ENCODE measurements around the gene MPND. TPM values are rescaled to one million over a fixed set of nuclear protein-coding genes. Genes with fewer than 3 reads are reported as not detected.
A peak's percentile ranks its signal among the peaks of the same experiment; 100 is the strongest.

Gene MPND
- total RNA-seq, 6 experiments from 2014 or later, result 6.4 to 21.7 (median 19.6) TPM

DNA sequence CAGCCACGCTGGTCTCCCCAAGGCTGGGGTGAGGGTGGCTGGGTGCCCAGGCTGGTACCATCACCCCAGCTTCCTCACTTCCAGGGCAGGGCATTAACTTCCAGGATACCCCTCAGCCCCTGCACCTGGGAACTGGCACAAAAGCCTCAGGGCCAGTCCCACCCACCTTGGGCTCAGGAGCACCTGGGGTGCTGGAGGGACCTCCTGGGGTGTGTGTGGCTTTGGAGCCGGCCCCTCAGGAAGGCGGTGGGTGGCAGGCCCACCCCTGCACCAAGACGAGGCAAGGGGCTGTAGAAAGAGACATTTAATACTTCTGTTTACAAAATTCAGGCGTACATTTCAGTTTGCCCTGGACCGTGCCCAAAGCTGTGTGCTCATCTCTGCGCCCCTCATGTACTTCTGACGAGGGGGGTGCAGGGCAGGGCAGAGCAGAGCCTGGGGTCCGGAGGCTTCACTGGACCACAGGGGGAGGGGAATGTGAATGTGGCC is 16.8 kb downstream of the MPND start:
- intact Hi-C loops (cut with DNase I), result loop anchor here in 1 of 2 donors (5.0 kb wide), 1 partner anchor 93 kb away; no protein-coding TSS in a partner anchor
- 49% methylated on average over 5 of the region's 9 CpGs for WGBS (ENCODE audit: insufficient coverage, low coverage, low lambda C conversion rate, missing lambda C conversion rate)
- Histone ChIP-seq H3K27me3 (no peaks in the 10 kb centered on the region), H3K4me1 (no peaks in the 10 kb centered on the region), H3K27ac (no peak overlapping the region), H3K36me3 (peaks cover 0 to 50% (median 17%) of the 10 kb centered on the region in 4 donors), H3K4me3 (no peak overlapping the region), H3K9me3 (no peaks in the 10 kb centered on the region)
- no peak for DNase-seq
- no peak for TF ChIP-seq POLR2A (IDR thresholded peaks at IDR 0.05)
- TF ChIP-seq, protein P1, sequence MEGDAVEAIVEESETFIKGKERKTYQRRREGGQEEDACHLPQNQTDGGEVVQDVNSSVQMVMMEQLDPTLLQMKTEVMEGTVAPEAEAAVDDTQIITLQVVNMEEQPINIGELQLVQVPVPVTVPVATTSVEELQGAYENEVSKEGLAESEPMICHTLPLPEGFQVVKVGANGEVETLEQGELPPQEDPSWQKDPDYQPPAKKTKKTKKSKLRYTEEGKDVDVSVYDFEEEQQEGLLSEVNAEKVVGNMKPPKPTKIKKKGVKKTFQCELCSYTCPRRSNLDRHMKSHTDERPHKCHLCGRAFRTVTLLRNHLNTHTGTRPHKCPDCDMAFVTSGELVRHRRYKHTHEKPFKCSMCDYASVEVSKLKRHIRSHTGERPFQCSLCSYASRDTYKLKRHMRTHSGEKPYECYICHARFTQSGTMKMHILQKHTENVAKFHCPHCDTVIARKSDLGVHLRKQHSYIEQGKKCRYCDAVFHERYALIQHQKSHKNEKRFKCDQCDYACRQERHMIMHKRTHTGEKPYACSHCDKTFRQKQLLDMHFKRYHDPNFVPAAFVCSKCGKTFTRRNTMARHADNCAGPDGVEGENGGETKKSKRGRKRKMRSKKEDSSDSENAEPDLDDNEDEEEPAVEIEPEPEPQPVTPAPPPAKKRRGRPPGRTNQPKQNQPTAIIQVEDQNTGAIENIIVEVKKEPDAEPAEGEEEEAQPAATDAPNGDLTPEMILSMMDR (IDR thresholded peaks at IDR 0.05), result no peak
- no peak for ATAC-seq

DNA sequence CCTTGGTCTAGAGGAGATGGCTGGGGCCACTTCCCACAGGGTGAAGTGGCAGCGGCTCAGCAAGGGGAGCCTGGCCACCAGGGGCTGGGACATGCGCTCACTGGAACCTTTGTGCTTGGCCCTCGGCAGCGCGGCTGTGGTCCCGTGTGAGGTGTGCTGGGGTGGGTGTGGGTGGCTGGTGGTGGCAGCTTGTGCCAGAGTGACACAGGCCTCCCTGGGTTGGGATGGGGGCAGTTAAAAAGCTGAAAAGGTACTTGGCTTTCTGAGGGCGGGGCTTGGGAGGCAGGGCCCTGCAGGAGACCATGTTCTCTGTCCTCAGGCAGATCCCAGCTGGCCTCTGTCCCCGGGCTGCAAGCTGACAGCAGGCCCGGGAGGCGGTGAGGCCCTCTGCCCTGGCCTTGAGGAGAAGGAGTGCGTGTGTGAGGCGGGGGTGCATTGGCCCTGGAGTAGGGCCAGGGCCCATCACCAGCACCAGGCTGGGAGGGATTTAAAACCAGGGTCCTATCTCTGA is 17.3 kb downstream of the MPND start:
- Histone ChIP-seq H3K27ac (no peak overlapping the region), H3K27me3 (no peaks in the 10 kb centered on the region), H3K4me3 (no peak overlapping the region), H3K4me1 (no peaks in the 10 kb centered on the region), H3K36me3 (peaks cover 0 to 56% (median 17%) of the 10 kb centered on the region in 4 donors), H3K9me3 (no peaks in the 10 kb centered on the region)
- peak in 1 of 3 donors; percentile 50 for DNase-seq
- intact Hi-C loops (cut with DNase I), result loop anchor here in 1 of 2 donors (5.0 kb wide), 1 partner anchor 93 kb away; no protein-coding TSS in a partner anchor
- WGBS (ENCODE audit: insufficient coverage, low coverage, low lambda C conversion rate, missing lambda C conversion rate), result 31% methylated on average over 8 of the region's 12 CpGs
- ATAC-seq, result peak in 1 of 4 donors; percentile 3
- TF ChIP-seq, protein P1 (IDR thresholded peaks at IDR 0.05), result no peak
- TF ChIP-seq POLR2A (IDR thresholded peaks at IDR 0.05), result no peak

DNA sequence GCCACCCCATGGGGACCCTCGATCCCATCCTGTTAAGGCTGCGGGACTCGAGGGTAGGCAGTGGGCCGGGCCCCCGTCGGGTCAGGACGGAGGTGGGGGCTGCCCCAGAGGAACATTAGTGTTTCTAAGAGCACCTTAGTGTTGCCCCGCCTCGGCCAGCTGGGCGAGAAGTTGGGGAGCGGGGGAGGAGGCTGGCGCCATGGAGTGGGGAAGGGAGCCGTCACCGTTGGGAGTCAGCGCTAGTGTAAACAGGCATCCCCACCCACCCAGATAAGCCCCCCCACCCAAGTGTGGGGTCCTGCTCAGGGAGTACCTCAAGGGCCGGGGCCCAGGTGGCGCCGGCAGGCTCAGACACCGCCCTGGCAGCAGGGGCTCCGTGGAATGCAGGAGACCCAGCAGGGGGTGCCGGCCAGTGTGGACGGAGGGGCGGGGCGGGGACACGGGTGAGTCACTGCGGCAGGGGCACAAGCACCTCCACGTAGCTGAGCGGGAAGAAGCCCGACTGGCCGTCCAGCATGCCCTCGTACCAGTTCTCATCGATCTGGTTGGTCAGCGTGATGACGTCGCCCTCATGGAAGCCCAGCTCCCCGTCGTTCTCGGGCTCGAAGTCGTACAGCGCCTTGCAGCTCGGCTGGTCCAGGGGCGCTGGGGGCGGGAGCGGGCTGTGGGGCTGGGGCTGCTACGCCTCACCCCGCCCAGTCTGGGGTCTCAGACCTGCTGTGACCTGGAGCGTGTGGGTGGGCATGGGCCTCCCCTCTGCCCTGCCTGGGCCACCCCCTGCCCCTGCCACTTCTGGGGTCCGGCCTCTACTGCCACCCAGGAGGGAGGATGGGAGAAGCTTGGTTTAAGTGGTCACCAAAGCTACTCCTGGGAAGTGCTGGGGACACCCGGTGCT is 18.0 kb downstream of the MPND start:
- WGBS (ENCODE audit: insufficient coverage, low coverage, low lambda C conversion rate, missing lambda C conversion rate), result 57% methylated on average over 4 of the region's 50 CpGs
- TF ChIP-seq POLR2A (IDR thresholded peaks at IDR 0.05), result no peak
- TF ChIP-seq, protein P1 (IDR thresholded peaks at IDR 0.05), result no peak
- Histone ChIP-seq H3K9me3 (no peaks in the 10 kb centered on the region), H3K36me3 (peaks cover 0 to 63% (median 19%) of the 10 kb centered on the region in 4 donors), H3K4me1 (no peaks in the 10 kb centered on the region), H3K27me3 (no peaks in the 10 kb centered on the region), H3K4me3 (no peak overlapping the region), H3K27ac (no peak overlapping the region)
- intact Hi-C loops (cut with DNase I), result loop anchor here in 1 of 2 donors (5.0 kb wide), 1 partner anchor 94 kb away; no protein-coding TSS in a partner anchor
- peak in 1 of 3 donors; percentile 51 for DNase-seq
- ATAC-seq, result peak in 1 of 4 donors; percentile 3

DNA sequence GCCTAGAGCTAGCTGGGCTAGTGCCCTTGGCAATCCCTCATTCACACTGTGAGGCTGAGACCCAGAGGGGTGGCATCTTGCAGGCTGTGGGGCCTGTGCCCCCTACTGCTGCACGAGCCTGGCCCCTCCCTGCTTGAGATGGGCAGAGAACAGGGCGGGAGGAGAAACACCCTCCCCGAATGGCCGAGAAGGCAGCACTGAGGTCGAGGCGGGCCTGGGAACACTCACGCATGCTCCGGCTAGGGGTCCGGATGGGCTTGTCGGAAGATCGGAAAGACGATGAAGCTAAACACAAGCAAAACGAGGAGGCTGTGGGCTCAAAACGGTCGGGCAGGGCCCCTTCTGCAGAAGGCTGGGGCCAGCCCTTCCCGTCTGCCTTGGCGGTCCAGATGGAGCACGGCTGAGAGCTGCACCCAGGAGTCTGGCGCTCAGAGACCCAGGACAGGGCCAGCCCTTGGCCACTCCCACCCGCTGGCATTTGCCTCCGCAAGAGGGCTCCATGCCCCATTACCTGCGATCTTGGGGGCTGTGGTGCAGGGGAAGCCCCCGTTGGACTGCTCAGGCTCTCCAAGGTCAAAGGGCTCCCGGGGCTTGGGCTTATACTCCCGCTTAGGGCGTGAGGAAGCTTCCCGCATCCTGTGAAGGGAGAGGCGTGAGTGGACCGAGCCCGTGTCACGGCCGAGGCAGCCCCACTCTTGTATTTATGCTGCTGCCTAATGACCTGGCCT is 18.9 kb downstream of the MPND start:
- H3K4me1 ChIP-seq, result no peaks in the 10 kb centered on the region
- H3K9me3 ChIP-seq, result no peaks in the 10 kb centered on the region
- ATAC-seq, result peak in 1 of 4 donors; percentile 4
- TF ChIP-seq POLR2A (IDR thresholded peaks at IDR 0.05), result no peak
- TF ChIP-seq, protein P1 (IDR thresholded peaks at IDR 0.05), result no peak
- H3K36me3 ChIP-seq, result peaks cover 0 to 59% (median 19%) of the 10 kb centered on the region in 4 donors
- 86% methylated on average over 10 of the region's 32 CpGs for WGBS (ENCODE audit: insufficient coverage, low coverage, low lambda C conversion rate, missing lambda C conversion rate)
- intact Hi-C loops (cut with DNase I), result loop anchor here in 1 of 2 donors (5.0 kb wide), 1 partner anchor 95 kb away; no protein-coding TSS in a partner anchor
- no peaks in the 10 kb centered on the region for H3K27me3 ChIP-seq
- no peak overlapping the region for H3K27ac ChIP-seq
- H3K4me3 ChIP-seq, result no peak overlapping the region
- DNase-seq, result peak in 1 of 3 donors; percentile 55
